HG03565 (cell line): ENCODE data around the gene HAPLN1.

Experiments used
- ATAC-seq: cut with Tn5 transposase; IDR thresholded peaks from one replicate; pipeline ENCODE4 v1.9.1; 2021; ENCODE audit warnings: mild to moderate bottlenecking, moderate library complexity; ENCODE audit not compliant: unreplicated experiment

HAPLN1 gene

DNA sequence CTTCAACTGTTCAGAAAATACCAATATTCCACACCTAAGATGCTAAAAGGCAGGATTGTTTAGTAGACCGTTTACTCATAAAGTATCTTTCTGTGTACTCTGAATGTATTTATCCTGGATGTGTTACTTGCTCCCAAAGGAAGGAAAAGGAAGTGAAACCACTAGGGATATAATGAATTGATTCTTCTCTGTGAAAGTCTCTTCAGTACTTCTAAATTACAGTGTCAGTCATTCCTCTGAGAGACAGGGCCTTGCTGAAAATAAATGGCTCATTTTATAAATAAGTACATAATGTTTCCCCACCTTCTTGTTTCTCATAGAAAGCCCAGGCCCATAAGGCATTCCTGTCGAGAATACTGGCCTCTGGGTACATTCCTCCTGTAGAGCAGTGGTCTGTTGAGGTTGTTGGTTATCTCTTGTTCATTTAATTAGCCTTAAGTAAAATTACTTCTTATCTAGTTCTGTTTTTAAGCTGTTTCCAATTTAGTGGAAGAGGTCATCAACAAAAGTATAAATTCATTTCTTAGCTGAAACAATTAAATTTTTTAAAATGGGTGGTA, 1.6 kb downstream of the HAPLN1 start:
- no peak for ATAC-seq

DNA sequence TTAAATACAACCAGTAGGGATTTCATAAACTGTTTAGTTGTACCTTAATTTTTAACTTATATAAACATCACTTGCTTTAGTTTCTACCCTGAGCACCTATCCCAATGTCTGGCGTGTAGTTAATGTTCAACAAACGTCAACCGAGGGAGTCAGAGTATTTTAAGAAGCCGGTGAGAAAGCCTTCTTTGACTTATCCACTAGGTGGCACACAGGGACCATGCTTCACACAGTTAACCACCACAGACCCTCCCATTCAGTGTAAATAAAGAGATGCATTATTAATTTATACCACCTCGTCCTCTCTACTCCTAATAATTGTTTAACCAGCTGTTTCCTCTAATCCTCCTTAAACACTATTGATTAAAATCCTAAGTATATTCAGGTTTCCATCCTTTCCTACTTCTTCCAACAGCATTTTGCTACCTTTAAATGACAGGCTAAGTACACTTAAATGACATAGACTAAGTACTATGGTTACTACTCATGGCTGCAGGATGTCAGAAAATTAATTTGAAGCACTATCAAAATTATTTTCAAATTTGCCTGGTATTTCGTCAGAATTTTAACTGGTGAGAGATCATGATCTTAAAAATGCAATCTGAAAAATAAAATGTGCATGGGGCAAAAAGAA, 2.3 kb downstream of the HAPLN1 start:
- peak; percentile 83 for ATAC-seq

DNA sequence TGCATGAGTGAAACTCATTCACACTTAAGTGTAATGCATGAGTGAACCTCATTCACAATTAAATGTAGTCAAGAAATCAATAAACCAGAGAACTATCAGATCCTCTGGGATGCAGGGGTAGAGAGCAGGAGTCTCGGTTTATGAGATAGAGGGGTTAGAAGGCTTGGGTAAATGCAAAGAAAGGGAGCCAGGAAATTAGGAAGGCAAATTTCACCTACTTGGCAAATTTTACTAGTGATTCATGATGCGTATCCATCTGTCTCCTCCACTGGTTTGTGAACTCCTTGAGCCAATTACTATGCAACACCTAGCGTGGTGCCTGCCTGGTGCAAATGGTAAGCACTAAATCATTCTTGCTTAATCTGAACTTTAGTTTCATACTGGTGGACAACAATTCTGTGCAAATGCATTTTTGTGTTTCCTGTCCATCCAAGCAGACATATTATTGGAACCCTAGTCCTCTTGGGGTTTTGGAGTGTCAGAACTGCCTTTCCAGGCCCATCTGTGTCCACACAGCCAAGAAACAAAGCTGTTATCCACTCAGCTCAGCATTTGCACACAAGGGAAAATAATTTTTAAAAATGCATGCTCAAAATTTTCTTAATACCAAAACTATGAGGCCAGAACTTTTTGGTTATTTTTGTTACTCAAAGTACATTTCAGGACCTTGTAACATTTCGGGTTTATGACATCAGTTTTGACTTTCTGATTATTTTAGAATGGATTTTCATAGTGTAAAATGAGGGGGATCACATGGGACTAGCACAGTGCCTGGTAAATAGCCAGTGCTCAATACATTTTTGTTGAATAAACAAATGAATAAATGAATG, 5.2 kb downstream of the HAPLN1 start:
- no peak for ATAC-seq

DNA sequence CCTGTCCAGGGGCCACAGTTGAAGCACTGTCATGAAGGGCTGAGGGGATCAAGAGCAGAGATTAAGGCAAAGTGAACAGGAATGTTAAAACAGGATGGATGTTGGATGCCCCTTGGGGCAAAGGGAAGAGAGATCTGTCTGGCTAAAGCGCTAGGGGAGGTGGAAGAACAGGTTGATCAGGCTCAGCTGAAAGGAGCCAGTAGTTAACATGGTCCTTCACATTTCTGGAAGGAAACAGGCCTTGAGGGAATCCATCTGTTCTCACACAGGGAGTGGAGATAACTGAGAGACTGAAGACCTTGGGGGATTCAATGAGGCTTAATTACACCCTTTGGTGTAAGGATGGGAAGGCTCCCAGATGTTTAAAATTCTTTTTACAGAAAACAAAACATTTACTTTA, 5.8 kb downstream of the HAPLN1 start:
- ATAC-seq: no peak

DNA sequence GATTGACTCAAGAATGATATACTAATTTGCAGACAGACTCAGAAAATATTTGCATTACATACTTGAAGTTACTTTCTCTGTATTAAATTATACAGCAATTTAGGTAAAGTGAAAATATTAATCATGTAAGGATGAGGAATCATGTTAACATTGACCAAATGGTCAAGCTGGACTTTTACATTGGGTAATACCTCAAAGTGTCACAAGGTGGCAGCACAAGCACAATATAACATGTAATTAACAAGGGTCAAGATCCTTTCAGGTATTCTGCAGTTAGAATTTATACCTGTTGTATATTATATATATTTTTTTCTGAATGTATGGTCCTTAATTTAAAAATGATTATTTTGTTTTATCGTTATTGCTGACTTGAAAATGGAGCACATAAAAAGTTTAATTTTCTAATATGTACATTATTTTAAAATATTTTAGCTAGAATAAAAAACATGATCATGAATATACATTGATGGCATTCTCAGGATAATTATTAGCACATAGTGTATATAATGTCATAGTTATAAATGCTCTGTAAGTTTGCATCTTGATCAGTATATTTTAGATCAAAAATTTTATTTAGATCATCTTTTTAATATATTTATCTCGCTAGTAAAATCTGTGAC, 8.6 kb downstream of the HAPLN1 start:
- peak; percentile 88 for ATAC-seq

DNA sequence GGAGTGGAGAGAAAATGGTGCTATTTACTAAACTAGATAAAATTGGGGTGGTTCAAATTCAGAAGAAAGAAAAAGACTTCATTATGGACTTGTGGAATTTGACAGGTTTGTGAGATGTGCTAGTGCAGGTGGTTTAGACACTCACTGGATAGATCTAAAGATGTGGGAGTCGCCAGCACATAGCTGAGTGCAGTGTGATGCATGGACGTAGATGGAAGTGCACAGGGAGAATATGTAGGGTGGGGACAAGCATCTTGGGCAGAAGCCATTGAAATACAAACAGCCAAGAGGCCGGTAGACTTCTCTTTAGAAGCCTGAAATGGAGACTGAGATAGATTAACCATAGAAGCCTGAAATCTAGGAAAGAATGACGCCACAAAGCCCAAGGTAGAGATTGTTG, 10.7 kb downstream of the HAPLN1 start:
- ATAC-seq: no peak

DNA sequence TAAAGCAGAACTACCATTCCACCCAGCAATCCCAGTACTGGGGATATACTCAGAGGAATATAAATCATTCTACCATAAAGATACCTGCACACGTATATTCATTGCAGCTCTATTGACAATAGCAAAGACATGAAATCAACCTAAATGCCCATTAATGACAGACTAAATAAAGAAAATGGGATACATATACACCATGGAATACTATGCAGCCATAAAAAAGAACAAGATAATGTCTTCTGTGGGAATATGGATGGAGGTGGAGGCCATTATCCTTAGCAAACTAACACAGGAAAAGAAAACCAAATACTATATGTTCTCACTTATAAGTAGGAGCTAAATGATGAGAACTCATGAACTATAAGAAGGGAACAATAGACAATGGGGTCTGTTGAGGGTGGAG, 12.5 kb downstream of the HAPLN1 start:
- no peak for ATAC-seq

DNA sequence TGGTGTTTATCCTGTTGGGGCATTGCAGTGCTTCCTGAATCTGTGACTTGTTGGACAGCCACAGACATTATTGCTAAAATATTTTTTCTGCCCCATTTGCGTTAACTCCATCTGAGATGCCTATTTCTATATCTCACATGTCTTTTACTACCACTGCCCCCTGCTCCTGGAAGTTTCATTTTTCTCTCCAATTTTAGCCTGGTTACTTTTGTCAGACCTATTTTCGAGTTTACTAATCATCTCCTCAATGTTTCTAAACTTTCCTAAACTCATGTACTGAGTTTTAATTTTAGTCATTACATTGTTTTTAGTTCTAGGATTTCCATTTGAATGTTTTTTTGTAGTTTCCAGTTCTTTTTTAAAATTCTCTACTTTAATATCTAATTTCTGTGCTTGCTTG, 17.6 kb downstream of the HAPLN1 start:
- no peak for ATAC-seq

DNA sequence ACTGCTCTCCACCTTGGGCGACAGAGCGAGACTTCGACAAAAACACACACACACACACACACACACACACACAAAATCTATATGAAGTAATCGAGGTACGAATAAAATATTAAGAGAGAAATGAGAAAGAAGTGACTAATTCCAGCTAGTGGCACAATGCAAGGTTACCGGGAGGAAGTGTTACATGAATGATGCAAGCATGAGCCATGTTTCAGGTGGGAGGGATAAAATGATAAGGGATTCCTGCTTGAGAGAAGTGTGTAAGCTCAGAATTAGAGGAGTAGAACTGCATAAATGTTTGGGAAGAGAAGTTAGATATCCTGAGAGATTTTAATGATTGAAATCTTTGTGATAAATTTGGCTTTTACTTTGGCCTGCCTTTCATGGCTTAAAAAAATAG, 18.8 kb downstream of the HAPLN1 start:
- ATAC-seq: no peak

DNA sequence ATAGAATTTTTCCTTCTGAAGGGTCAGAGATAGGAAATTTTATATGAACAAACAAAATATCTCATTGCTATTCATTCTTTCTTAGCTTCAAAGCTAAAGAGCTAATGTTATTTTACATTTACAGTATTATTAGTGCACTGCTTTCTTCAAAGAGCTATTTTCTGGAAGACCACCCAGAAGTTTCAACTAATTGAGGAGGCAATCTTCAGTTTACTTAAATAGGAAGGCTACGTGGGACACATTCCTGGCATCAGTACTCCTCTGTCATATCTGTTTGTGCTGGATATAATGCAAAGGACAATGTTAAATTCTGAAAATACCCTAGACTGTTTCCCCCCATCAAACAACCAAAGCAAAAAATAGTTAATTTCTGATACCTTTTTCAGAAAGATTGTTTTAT, 30.8 kb downstream of the HAPLN1 start:
- ATAC-seq: no peak

DNA sequence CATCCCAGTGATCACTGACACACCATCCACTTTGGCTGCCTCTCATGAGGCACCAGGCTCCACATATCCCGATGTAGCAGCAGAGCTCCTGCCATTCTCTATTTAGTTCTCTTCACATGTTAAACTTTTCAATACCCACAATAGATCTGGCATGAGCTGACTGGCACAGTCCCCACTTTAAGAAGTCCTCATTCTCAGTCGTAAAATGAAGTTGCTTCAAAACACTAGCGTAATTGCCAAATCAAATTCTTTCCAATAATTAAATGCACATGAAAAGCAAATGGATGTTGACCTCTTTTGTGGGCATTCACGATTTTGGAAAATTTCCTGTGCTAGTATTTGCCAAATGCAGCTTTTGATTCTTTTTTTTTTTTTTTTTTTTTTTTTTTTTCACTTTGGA, 32.4 kb downstream of the HAPLN1 start:
- ATAC-seq: no peak

DNA sequence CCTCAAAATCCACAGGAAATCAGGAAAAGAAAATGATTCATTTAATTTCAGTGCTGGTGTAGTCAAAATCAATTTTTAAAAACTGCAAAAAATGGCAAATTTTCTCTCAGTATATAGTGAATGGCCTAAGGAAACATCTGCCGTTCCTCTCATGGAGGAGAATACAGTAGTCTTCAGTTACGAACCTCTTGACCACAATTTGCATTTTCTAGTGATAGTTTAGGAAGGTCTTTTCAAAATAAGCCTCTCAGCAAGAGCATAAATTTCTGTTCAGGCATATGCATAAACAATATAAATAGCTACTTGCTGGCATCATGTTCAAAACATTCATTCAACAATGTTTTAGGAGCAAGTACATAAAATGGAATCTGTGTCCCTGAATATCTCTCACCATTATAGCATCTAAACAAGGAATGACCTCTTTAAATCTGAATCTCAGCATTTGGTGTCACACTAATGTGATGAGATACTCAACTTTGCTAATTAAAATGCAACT, 33.5 kb downstream of the HAPLN1 start:
- no peak for ATAC-seq

DNA sequence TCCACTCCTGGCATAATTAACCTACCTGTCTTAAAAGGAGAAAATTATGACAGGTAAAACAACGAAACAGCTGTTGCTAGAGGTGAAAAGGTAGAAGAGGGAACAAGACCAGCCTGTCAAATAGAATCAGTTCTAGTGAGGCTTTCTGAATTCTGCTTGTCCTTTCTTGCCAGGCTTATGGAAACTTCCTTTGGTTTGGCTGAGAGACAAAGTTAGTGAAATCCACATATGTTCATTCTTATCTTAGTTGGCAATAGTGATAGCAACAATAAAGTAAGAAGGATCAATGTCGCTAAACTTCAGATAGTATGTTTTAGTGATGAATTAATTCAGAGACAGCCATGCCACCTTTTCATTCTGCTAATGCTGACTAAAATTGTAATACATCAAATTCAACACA, 34.4 kb downstream of the HAPLN1 start:
- no peak for ATAC-seq

DNA sequence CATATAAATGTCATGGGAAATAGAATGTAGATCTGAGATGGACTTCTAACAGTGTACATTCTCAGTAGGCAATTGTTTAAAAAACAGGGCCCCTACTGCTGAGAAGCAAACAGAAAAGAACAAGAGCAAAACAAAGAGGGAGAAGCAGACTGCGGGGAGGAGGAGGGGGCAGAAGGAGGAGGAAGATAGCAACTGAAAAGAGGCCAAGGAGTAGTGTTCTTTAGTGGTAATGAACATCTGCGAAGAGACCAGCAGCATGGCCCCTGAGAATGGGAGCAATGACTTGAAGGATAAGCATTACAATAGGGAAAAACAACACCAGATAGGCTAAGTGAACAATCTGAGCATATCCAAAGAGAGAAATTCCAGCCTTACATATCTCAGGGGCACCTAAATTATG, 36.8 kb downstream of the HAPLN1 start:
- ATAC-seq: no peak

DNA sequence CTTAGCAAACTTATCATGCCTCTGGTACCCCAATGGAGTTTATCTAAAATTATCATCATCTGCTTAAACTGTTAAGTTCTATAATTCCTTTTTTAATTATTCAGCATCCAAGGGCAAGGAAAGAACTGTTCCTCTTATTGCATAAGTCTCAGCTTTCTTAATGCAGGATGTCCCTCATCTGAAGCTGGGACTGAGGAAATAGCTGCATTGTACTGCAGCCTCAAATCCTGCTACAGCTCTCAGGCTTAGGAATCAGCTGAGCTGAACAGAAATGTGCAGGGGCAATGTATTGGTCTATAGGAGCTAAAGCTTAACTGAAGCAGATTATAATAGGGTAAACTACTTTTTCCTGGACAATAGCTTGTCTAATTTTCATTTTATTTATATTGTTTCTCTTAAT, 48.0 kb downstream of the HAPLN1 start:
- ATAC-seq: no peak

DNA sequence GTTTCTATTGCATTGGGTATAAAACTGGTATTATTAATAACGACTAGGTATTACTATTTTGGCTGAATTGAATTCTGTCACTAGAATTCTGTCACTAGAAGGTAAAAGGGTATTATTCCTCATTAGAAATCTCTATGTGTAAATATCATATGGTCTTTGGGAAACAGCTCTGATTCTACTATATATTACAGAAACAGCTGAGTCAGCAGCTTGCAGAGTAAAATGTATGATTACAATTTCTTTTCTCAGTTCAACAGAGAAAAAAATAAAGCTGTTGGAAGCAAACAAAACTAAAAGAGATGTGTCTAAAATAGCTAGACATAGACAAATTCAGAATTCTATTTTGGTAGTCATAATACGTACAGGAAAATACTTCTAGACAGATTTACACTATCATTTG, 48.5 kb downstream of the HAPLN1 start:
- ATAC-seq: no peak

DNA sequence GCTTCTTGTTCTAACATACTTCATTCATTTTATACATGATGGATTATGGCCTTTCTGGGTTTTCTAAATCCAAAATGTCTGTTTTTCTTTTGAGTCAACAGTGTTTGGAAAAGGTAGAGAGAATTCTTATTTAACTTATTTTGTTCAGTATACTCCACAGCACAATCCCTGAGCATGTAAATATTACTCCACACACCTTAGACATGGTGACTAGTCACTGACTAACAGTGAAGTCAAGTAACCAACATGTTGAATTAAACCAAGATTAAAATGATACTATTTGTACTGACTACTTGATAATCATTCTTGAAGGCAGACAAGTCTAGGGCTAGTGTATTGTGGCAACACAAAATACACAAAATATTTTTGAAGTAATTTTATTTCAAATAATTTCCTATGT, 55.0 kb downstream of the HAPLN1 start:
- ATAC-seq: no peak

DNA sequence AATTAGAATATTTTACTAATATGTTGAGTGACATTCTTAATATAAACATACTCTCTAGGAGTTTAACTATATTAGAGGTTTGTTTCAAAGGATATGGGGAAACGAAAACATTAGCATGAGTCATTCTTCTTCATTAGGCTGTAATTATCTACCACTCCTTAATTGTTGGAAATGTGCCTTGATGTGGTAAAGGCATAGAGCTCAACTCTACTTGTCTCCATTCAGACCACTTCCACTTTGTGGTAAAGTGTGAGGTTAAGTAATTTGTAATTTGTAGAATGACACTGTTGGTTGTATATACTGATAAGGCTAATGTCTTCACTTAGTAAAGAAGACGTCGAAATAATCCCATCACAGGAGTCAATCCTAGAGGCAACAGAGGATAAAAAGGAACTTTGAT, 58.1 kb downstream of the HAPLN1 start:
- ATAC-seq: peak; percentile 83

DNA sequence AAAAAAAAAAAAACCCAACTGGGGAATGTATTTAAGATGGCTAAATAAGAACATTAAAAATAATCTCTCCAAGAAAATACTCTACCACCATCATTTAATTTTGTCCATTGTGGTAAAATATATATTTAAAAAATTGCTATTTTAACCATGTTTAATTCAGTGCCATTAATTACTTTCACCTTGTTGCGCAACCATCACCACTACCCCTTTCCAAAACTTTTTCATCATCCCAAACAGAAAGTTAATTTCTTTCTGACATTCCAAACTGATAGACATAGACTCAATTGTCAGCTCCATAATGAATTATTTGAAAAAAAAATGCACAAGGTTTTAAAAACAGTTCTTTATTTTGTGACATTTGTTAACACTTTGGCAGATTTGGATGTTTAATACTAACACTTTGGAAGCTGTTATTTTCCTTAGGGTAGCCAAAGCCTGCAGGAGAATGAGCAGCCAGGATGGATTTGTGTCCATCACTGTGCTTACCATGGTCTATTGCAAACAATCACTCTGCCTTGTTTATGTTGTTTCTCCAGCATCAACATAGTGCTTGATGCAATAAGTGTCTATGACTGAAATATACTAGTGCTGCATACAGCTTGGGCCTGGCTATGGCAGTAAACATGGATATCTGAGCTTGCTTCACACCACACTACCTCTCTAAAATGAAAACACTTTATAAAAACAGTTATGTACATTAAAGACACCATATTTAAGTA, 62.7 kb downstream of the HAPLN1 start:
- ATAC-seq: no peak

DNA sequence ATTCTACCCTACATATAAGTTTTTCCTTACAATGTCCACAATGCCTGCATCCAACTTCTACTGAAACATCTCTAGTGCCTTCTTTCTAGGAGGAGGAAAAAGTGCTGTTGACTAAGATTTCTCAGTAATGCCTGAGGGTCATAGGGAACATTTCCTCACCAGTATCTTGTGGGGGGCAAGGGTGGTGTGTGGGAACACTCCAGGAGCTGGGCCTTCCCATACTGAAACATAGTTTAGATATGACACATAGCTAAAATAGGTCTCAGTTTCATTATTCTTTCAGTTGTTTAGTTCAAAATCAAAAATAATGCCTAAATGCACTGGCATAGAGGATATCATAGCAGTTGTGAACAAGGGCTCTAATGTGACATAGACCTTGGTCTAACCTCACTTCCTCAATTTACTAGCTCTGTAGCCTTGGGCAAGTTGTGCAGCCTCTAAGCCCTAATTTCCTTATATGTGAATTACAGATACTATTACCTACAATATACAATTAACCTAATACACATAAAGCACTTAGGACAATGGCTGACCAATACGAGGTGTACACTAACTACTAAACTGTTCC, 66.1 kb downstream of the HAPLN1 start:
- peak; percentile 46 for ATAC-seq

DNA sequence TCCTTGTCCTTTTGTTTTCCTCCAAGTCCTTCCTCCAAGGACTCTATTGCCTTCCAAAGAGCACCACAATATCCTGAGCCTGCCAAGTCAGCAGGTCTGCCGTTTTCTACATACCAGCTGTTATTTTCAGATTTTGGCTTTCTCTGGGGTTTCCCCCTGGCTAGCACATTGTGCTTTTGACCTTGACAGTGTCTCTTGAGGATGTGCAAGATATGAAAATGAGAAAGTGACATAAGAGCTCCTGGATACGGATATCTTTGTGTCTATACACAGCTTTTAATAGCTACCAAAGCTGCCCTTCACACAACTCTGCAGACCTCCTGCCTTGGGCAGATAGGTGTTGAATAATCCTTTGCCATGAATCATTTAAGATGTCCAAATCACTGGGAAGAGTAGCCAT, 67.0 kb downstream of the HAPLN1 start:
- peak; percentile 94 for ATAC-seq
